ENCODE measurements around the gene OR6K6.

OR6K6 gene

GRCh38 chr1:158803678-158804077, 49.2 kb downstream of the OR6K6 start:
- no peak for DNase-seq

Measured in CD4-positive, alpha-beta T cell treated with Interleukin-10 for 1 hour (primary cell).